ENCODE data around the gene CD207.

- TF ChIP-seq, protein P1, sequence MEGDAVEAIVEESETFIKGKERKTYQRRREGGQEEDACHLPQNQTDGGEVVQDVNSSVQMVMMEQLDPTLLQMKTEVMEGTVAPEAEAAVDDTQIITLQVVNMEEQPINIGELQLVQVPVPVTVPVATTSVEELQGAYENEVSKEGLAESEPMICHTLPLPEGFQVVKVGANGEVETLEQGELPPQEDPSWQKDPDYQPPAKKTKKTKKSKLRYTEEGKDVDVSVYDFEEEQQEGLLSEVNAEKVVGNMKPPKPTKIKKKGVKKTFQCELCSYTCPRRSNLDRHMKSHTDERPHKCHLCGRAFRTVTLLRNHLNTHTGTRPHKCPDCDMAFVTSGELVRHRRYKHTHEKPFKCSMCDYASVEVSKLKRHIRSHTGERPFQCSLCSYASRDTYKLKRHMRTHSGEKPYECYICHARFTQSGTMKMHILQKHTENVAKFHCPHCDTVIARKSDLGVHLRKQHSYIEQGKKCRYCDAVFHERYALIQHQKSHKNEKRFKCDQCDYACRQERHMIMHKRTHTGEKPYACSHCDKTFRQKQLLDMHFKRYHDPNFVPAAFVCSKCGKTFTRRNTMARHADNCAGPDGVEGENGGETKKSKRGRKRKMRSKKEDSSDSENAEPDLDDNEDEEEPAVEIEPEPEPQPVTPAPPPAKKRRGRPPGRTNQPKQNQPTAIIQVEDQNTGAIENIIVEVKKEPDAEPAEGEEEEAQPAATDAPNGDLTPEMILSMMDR (IDR thresholded peaks at IDR 0.05): no peak
- no peak for TF ChIP-seq POLR2A (IDR thresholded peaks at IDR 0.05)
Measured at GRCh38 chr2:70807828-70808118, 27.8 kb downstream of the CD207 start.

All from tibial nerve (tissue), 3 donors.